ENCODE results near the gene RAB9A.

RAB9A gene

DNA sequence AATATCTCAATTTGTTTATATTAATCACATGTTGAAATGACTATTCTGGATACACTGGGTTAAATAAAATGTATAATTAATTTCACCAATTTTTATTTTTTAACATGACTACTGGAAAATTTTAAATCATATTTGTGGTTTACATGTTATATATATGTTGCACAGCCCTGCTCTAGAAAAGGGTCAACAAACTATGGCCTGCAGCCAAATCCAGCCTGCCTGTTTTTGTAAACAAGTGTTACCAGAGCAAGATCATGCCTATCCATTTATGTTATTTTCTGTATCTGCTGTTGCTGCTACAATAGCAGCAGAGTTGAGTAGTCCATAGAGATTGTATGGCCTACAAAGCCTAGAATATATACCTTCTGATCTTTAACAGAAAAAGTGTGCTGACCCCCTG, 34.8 kb upstream of the RAB9A start:
- no peak overlapping the region for H3K4me3 ChIP-seq (ENCODE audit: low read depth, low read length)

DNA sequence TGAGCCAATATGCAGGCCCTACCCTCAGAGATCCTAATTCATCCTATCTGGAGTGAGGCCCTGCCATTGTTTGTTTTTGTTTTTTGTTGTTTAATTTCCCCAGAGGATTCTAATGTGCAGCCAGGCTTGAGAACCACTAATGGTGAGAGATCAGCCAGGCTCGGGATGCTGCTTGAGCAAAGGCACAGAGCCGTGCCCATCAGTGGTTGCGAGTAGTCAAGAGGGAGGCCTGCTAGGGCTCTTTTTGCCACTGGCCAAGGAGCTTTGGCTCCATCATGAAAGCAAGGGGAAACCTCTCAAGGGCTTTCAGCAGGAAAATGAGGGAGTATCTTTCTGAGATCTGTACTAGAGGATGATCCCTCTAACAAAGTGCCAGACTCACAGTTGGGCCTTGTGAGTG, 33.3 kb upstream of the RAB9A start:
- Histone ChIP-seq H3K27me3 (replicated peaks) (no peaks in the 10 kb centered on the region), H3K36me3 (replicated peaks) (no peaks in the 10 kb centered on the region), H3K27ac (no peak overlapping the region), H3K4me3 (ENCODE audit: low read depth, low read length) (no peak overlapping the region)
- DNase-seq: no peak
- in situ Hi-C loops (cut with HindIII; ENCODE audit: low pct_ligation_motif_present, low sequenced_read_pairs): no loop called here
- TF ChIP-seq, protein P1, sequence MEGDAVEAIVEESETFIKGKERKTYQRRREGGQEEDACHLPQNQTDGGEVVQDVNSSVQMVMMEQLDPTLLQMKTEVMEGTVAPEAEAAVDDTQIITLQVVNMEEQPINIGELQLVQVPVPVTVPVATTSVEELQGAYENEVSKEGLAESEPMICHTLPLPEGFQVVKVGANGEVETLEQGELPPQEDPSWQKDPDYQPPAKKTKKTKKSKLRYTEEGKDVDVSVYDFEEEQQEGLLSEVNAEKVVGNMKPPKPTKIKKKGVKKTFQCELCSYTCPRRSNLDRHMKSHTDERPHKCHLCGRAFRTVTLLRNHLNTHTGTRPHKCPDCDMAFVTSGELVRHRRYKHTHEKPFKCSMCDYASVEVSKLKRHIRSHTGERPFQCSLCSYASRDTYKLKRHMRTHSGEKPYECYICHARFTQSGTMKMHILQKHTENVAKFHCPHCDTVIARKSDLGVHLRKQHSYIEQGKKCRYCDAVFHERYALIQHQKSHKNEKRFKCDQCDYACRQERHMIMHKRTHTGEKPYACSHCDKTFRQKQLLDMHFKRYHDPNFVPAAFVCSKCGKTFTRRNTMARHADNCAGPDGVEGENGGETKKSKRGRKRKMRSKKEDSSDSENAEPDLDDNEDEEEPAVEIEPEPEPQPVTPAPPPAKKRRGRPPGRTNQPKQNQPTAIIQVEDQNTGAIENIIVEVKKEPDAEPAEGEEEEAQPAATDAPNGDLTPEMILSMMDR (IDR thresholded peaks at IDR 0.05; ENCODE audit: low read depth, low read length, missing control alignments): no peak

More for the DNA sequence above, 34.8 kb upstream of the RAB9A start:
- in situ Hi-C loops (cut with HindIII; ENCODE audit: low pct_ligation_motif_present, low sequenced_read_pairs): no loop called here
- TF ChIP-seq, protein P1 (IDR thresholded peaks at IDR 0.05; ENCODE audit: low read depth, low read length, missing control alignments): no peak
- Histone ChIP-seq H3K27me3 (replicated peaks) (no peaks in the 10 kb centered on the region), H3K27ac (no peak overlapping the region), H3K36me3 (replicated peaks) (no peaks in the 10 kb centered on the region)
- no peak for DNase-seq

DNA sequence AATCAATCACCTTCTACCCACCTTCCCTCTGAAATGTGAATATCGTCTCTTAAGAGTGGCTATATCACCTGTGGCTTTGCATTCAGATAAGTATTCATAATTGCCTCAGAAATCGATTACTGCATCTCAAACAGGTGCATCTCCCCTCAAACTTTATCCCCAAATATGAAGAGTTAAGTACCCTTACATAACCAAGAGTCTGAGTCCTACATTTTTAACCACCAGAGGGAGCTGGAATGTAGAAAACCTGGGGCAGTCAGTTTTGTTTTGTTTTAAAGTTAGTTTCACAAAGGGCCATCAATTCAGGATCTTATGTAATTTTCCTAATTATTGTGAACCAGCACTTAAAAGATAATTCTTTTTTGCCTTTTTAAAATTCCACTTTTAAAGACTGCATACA, 30.3 kb upstream of the RAB9A start:
- no peaks in the 10 kb centered on the region for H3K36me3 ChIP-seq (replicated peaks)
- TF ChIP-seq, protein P1 (IDR thresholded peaks at IDR 0.05; ENCODE audit: low read depth, low read length, missing control alignments): peak; percentile 62
- in situ Hi-C loops (cut with HindIII; ENCODE audit: low pct_ligation_motif_present, low sequenced_read_pairs): no loop called here
- peak overlapping the region; percentile 46 for H3K27ac ChIP-seq
- DNase-seq: peak; percentile 23
- no peak overlapping the region for H3K4me3 ChIP-seq (ENCODE audit: low read depth, low read length)
- no peaks in the 10 kb centered on the region for H3K27me3 ChIP-seq (replicated peaks)

DNA sequence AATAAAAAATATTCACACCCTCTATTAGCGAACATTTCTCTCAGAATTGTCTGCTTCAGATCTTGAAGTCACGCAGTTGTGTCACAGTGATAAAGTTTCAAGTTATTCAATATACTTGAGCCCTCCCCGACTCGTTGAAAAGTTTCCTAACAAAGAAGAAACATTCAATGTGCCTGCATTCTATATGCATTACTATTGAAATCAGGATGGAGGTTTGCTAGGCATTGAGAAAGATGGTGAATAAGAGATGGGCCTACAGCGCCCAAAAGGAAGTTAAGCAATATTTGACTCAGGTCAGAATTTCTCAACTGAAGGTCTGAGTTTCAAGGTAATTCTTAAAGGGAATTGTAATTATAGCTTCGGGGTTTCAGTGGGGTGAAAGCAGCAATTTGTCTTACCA, 29.9 kb upstream of the RAB9A start:
- peak; percentile 19 for DNase-seq
- Histone ChIP-seq H3K4me3 (ENCODE audit: low read depth, low read length) (no peak overlapping the region), H3K36me3 (replicated peaks) (no peaks in the 10 kb centered on the region), H3K27me3 (replicated peaks) (no peaks in the 10 kb centered on the region), H3K27ac (peak overlapping the region; percentile 46)
- TF ChIP-seq, protein P1 (IDR thresholded peaks at IDR 0.05; ENCODE audit: low read depth, low read length, missing control alignments): no peak
- in situ Hi-C loops (cut with HindIII; ENCODE audit: low pct_ligation_motif_present, low sequenced_read_pairs): no loop called here

DNA sequence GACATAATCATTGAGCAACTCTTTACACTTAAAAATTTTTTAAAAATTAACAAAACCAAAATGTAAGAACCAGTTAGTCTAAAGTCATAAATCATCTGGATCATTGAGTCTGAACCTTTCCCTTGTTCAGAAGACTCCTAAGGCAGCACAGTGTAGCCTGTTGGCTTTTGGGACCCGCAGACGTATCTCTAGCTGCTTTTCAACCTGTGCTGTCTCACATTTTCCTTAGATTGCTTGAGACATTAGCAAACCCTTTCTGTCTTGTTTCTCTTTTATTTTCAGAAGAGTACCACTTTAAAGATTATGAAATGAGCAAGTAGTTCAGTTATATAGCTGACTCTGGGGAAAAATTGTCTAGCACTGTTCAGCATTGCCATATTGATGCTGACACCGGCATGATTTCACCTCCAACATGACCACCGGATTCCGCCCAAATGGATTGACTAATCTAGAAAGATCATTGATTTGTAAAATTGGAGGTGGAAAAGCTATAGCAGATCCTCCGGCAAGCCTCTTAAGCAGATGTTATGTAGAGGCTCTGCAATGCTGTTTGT, 27.1 kb upstream of the RAB9A start:
- DNase-seq: no peak
- in situ Hi-C loops (cut with HindIII; ENCODE audit: low pct_ligation_motif_present, low sequenced_read_pairs): no loop called here
- TF ChIP-seq, protein P1 (IDR thresholded peaks at IDR 0.05; ENCODE audit: low read depth, low read length, missing control alignments): no peak

DNA sequence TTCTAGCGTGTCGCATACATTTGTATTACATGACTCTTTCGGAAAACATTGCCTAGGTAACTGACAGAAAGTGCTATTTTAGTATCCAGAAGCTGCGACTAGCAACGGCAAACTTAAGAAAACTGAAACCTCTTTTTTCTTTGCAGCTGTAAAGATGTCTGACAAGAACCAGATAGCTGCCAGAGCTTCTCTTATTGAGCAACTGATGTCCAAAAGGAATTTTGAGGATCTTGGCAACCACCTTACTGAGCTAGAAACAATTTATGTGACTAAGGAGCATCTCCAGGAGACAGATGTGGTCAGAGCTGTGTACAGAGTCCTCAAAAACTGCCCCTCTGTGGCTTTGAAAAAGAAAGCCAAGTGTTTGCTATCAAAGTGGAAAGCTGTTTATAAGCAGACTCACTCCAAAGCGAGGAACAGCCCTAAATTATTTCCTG, 26.6 kb upstream of the RAB9A start:
- H3K36me3 ChIP-seq (replicated peaks): no peaks in the 10 kb centered on the region
- no peaks in the 10 kb centered on the region for H3K27me3 ChIP-seq (replicated peaks)
- in situ Hi-C loops (cut with HindIII; ENCODE audit: low pct_ligation_motif_present, low sequenced_read_pairs): no loop called here
- TF ChIP-seq, protein P1 (IDR thresholded peaks at IDR 0.05; ENCODE audit: low read depth, low read length, missing control alignments): no peak
- no peak overlapping the region for H3K4me3 ChIP-seq (ENCODE audit: low read depth, low read length)
- no peak for DNase-seq
- H3K27ac ChIP-seq: no peak overlapping the region

More for the DNA sequence above, 27.1 kb upstream of the RAB9A start:
- H3K4me3 ChIP-seq (ENCODE audit: low read depth, low read length): no peak overlapping the region
- H3K36me3 ChIP-seq (replicated peaks): no peaks in the 10 kb centered on the region
- H3K27me3 ChIP-seq (replicated peaks): no peaks in the 10 kb centered on the region
- no peak overlapping the region for H3K27ac ChIP-seq

All from brain microvascular endothelial cell (primary cell).